ENCODE data around the gene HNRNPC. TPM values are rescaled to one million over a fixed set of nuclear protein-coding genes. Genes with fewer than 3 reads are reported as not detected.

HNRNPC gene
- total and polyA plus RNA-seq, 9 of the 15 experiments (the other 6 are each of a cell fraction or from before 2014, with no cell fraction given): 679 to 1,557 (median 1,191) TPM

- H3K4me3 ChIP-seq: no peak within 1 kb of the TSS
- ATAC-seq: no peak
- no peak for DNase-seq (ENCODE audit: extremely low read depth in 1 of 4, low spot score in 3 of 4)
- H3K9me1 ChIP-seq (ENCODE audit: control insufficient read depth, insufficient read depth, low read length): no peaks in the 10 kb centered on the region
- H3K79me2 ChIP-seq (ENCODE audit: control insufficient read depth, insufficient read depth, low read length): no peaks in the 10 kb centered on the region
- no peak for FAIRE-seq
- no peak within 1 kb of the TSS for H2AFZ ChIP-seq (ENCODE audit: low read depth, low read length)
- H3K9ac ChIP-seq (ENCODE audit: insufficient read depth in 1 of 2, low read depth in 2 of 2, low read length in 2 of 2): no peak within 1 kb of the TSS
- in situ Hi-C loops (cut with MboI): no loop called here
- H3K9me3 ChIP-seq (replicated peaks; ENCODE audit: control insufficient read depth, insufficient read depth, low read depth, low read length): no peaks in the 10 kb centered on the region
- no peak for TF ChIP-seq ZNF445 (CRISPR knock-in tag; IDR thresholded peaks at IDR 0.05; ENCODE audit: low read depth)
- TF ChIP-seq KLF13 (tag; IDR thresholded peaks at IDR 0.05; ENCODE audit: borderline replicate concordance, low read depth): no peak
- no peak for TF ChIP-seq MIER1 (IDR thresholded peaks at IDR 0.05; ENCODE audit: low read depth)
- TF ChIP-seq, protein P1, sequence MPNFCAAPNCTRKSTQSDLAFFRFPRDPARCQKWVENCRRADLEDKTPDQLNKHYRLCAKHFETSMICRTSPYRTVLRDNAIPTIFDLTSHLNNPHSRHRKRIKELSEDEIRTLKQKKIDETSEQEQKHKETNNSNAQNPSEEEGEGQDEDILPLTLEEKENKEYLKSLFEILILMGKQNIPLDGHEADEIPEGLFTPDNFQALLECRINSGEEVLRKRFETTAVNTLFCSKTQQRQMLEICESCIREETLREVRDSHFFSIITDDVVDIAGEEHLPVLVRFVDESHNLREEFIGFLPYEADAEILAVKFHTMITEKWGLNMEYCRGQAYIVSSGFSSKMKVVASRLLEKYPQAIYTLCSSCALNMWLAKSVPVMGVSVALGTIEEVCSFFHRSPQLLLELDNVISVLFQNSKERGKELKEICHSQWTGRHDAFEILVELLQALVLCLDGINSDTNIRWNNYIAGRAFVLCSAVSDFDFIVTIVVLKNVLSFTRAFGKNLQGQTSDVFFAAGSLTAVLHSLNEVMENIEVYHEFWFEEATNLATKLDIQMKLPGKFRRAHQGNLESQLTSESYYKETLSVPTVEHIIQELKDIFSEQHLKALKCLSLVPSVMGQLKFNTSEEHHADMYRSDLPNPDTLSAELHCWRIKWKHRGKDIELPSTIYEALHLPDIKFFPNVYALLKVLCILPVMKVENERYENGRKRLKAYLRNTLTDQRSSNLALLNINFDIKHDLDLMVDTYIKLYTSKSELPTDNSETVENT (CRISPR knock-in tag; IDR thresholded peaks at IDR 0.05): no peak
- no peak for TF ChIP-seq E2F5 (CRISPR knock-in tag; IDR thresholded peaks at IDR 0.05)
- TF ChIP-seq TEAD1 (CRISPR knock-in tag; IDR thresholded peaks at IDR 0.05): no peak
- TF ChIP-seq ZNF140 (CRISPR knock-in tag; IDR thresholded peaks at IDR 0.05): no peak
- no peak for TF ChIP-seq SRSF9 (IDR thresholded peaks at IDR 0.05; ENCODE audit: borderline replicate concordance, low read depth, low read length)
- TF ChIP-seq BMI1 (IDR thresholded peaks at IDR 0.05; ENCODE audit: low read length): no peak
- TF ChIP-seq TRIM24 (IDR thresholded peaks at IDR 0.05): no peak
- TF ChIP-seq CEBPZ (IDR thresholded peaks at IDR 0.05; ENCODE audit: borderline replicate concordance, low read depth, low read length): no peak
- TF ChIP-seq ZNF3 (CRISPR knock-in tag; IDR thresholded peaks at IDR 0.05): no peak
- TF ChIP-seq SIRT6 (IDR thresholded peaks at IDR 0.05; ENCODE audit: low read depth, low read length): no peak
- no peak for TF ChIP-seq ELF4 (CRISPR knock-in tag; IDR thresholded peaks at IDR 0.05)
- TF ChIP-seq DMBX1 (CRISPR knock-in tag; IDR thresholded peaks at IDR 0.05; ENCODE audit: borderline replicate concordance): no peak
- no peak within 1 kb of the TSS for H3K27ac ChIP-seq (ENCODE audit: extremely low read depth, low read depth, low read length)
- no peak within 1 kb of the TSS for H3K4me2 ChIP-seq (ENCODE audit: insufficient read depth, low read length)
- H4K20me1 ChIP-seq (replicated peaks; ENCODE audit: control insufficient read depth, insufficient read depth, low read length): no peaks in the 10 kb centered on the region
- POLR2A ChIA-PET: interaction anchor here (0.6 to 1.0 kb wide), 2 partner anchors 9 to 15 kb away, joined by 3 read pairs; no protein-coding TSS in a partner anchor
- CTCF ChIA-PET (ENCODE audit: low intra/inter-chr PET ratio): no interaction called here
- H3K36me3 ChIP-seq (ENCODE audit: control insufficient read depth, insufficient read depth, low read length): no peaks in the 10 kb centered on the region
- H3K4me1 ChIP-seq (replicated peaks in 1 of 2; ENCODE audit: control insufficient read depth in 2 of 2, insufficient read depth in 2 of 2, low read length in 2 of 2): no peaks in the 10 kb centered on the region; a peak in 1 of 5 replicates
- intact Hi-C loops (cut with micrococcal nuclease): no loop called here
- H3K27me3 ChIP-seq (ENCODE audit: control insufficient read depth in 2 of 2, insufficient read depth in 2 of 2, low read length in 2 of 2): no peaks in the 10 kb centered on the region
- BruUV-seq (replicated peaks): no TSS peak
- WGBS (ENCODE audit: insufficient coverage, low coverage, missing lambda C conversion rate): 55% methylated on average over 2 of the region's 2 CpGs
Observed at GRCh38 chr14:21279783-21280182, 10.5 kb upstream of the HNRNPC start, which contains the start of gene RPGRIP1. RPGRIP1 (plus strand) TSS chr14:21280083; CDS start chr14:21287977, 7,894 bp downstream.
